T-cell (primary cell): ENCODE measurements around the gene MCU. TPM values are rescaled to one million over a fixed set of nuclear protein-coding genes. Genes with fewer than 3 reads are reported as not detected.
"Not testable (repeated sequence)": the region's sequence is repeated elsewhere in the genome, so short reads cannot be mapped to it uniquely, and the experiment has no call there.

Experiments
- ATAC-seq, 4 experiments: fragments of 200-7000 bp in 3 of 4; fragments of 150-1000 bp in 1 of 4; cut with Tn5 transposase; replicated peaks in 1 of 4; 1 replicate in 3 of 4; 2 replicates in 1 of 4; pipeline ENCODE4 v1.10.0; 2021; ENCODE audit warnings: moderate library complexity in 3 of 4, mild to moderate bottlenecking in 2 of 4, moderate number of reproducible peaks in 1 of 4
- CTCF ChIA-PET, 2 donors: fragments of 300-600 bp; sonication (Branson Sonifier 250); formaldehyde crosslinking; loops; one replicate each; lab custom pipeline; 2022; ENCODE audit warnings: antibody characterized with exemption in 2 of 2; lab: Charles Lee
- POLR2A ChIA-PET, 2 donors: fragments of 300-600 bp; sonication (Branson Sonifier 250); formaldehyde crosslinking; loops; one replicate each; lab custom pipeline; 2022; ENCODE audit warnings: antibody characterized with exemption in 2 of 2; lab: Charles Lee
- DNase-seq, 35 experiments: peaks; one replicate each; pipeline versions ENCODE4 v3.0.0 to v3.0.0-alpha.2; 2013 to 2023
- H3K27ac ChIP-seq: one replicate; pipeline ENCODE4 v1.5.1; 2013; ENCODE audit warnings: low read length
- H3K27me3 ChIP-seq, 2 experiments: replicated peaks in 1 of 2; 1 replicate in 1 of 2; 2 replicates in 1 of 2; pipeline versions ENCODE4 v1.6.1 to v1.7.0; 2013; ENCODE audit warnings: low read length in 1 of 2, mixed read lengths in 1 of 2; ENCODE audit not compliant: control insufficient read depth in 2 of 2, insufficient read depth in 2 of 2; ENCODE audit errors: extremely low read depth in 1 of 2
- H3K36me3 ChIP-seq, 2 donors: 1 replicate in 1 of 2; 2 replicates in 1 of 2; pipeline versions ENCODE4 v1.6.1 to v1.7.0; 2013; ENCODE audit warnings: low read length in 1 of 2; ENCODE audit not compliant: control insufficient read depth in 2 of 2, insufficient read depth in 1 of 2; ENCODE audit errors: extremely low read depth in 1 of 2
- H3K4me1 ChIP-seq, 2 experiments: 1 replicate in 1 of 2; 2 replicates in 1 of 2; pipeline versions ENCODE4 v1.6.1 to v1.7.0; 2013; ENCODE audit warnings: low read length in 2 of 2, mixed read lengths in 1 of 2; ENCODE audit not compliant: insufficient read depth in 2 of 2, control insufficient read depth in 1 of 2; ENCODE audit errors: extremely low read depth in 1 of 2
- H3K4me3 ChIP-seq, 2 donors: 1 replicate in 1 of 2; 2 replicates in 1 of 2; pipeline versions ENCODE4 v1.5.1 to v1.7.0; 2013; ENCODE audit warnings: mild to moderate bottlenecking in 2 of 2, low read length in 1 of 2, moderate library complexity in 1 of 2; ENCODE audit not compliant: control insufficient read depth in 1 of 2; ENCODE audit errors: extremely low read depth in 1 of 2
- H3K9me3 ChIP-seq: 2 replicates; pipeline ENCODE4 v1.7.0; 2013
- H3K27ac Mint-ChIP-seq, 2 donors: one replicate each; pipeline ENCODE4 v1.8.0; 2020 to 2021; ENCODE audit warnings: mild to moderate bottlenecking in 2 of 2, mixed read lengths in 2 of 2
- H3K27me3 Mint-ChIP-seq, 2 donors: one replicate each; pipeline ENCODE4 v1.8.0; 2021 to 2022; ENCODE audit warnings: mixed read lengths in 2 of 2
- H3K36me3 Mint-ChIP-seq: one replicate; pipeline ENCODE4 v1.8.0; 2021; ENCODE audit warnings: mixed read lengths
- H3K4me1 Mint-ChIP-seq, 3 donors: one replicate each; pipeline ENCODE4 v1.8.0; 2020 to 2022; ENCODE audit warnings: mixed read lengths in 3 of 3, mild to moderate bottlenecking in 1 of 3
- H3K4me3 Mint-ChIP-seq, 3 donors: one replicate each; pipeline ENCODE4 v1.8.0; 2020 to 2022; ENCODE audit warnings: mild to moderate bottlenecking in 3 of 3, mixed read lengths in 3 of 3, moderate library complexity in 3 of 3
- H3K9me3 Mint-ChIP-seq, 3 donors: one replicate each; pipeline ENCODE4 v1.8.0; 2020 to 2022; ENCODE audit warnings: mixed read lengths in 3 of 3
- WGBS: methylation state at CpG from one replicate; pipeline ENCODE4 v1.1.5; 2013; ENCODE audit warnings: missing lambda C conversion rate; ENCODE audit not compliant: insufficient coverage; 5-methylcytosine and 5-hydroxymethylcytosine counted together
- total RNA-seq, 35 experiments: library from RNA in 6 of 35; stranded (reverse) in 6 of 35; fragments of 120-200 nt in 1 of 35; gene quantifications; one replicate each; pipeline versions ENCODE4 v1.2.1 to v1.2.4 and lab custom pipeline; 2013 to 2026

The MCU gene
- total RNA-seq, 5 donors from 2014 or later (not counting 1 experiment from before 2014, with no cell fraction given) = 10.1 to 13.6 (median 11.6) TPM

GRCh38 chr10:72663971-72664370 is 28.0 kb upstream of the MCU start:
- ChIA-PET POLR2A (no interaction called here), CTCF (no interaction called here)
- Mint-ChIP-seq H3K36me3 (no peaks in the 10 kb centered on the region), H3K4me3 (no peak overlapping the region), H3K4me1 (no peaks in the 10 kb centered on the region), H3K27me3 (peaks cover 0 to 3% of the 10 kb centered on the region in 2 donors), H3K9me3 (no peaks in the 10 kb centered on the region), H3K27ac (no peak overlapping the region)
- Histone ChIP-seq H3K4me1 (no peaks in the 10 kb centered on the region), H3K27ac (no peak overlapping the region), H3K4me3 (no peak overlapping the region), H3K36me3 (no peaks in the 10 kb centered on the region), H3K9me3 (no peaks in the 10 kb centered on the region), H3K27me3 (no peaks in the 10 kb centered on the region)
- DNase-seq (no peak), ATAC-seq (no peak)

- no CpG with 5 or more reads among the region's 4 CpGs for WGBS
- no peaks in the 10 kb centered on the region for H3K36me3 ChIP-seq
- Mint-ChIP-seq H3K27me3 (peaks cover 0 to 3% of the 10 kb centered on the region in 2 donors), H3K4me3 (no peak overlapping the region), H3K36me3 (no peaks in the 10 kb centered on the region), H3K4me1 (no peaks in the 10 kb centered on the region), H3K9me3 (no peaks in the 10 kb centered on the region), H3K27ac (no peak overlapping the region)
- H3K9me3 ChIP-seq = no peaks in the 10 kb centered on the region
- no peaks in the 10 kb centered on the region for H3K4me1 ChIP-seq
- DNase-seq = no peak
- POLR2A ChIA-PET = no interaction called here
- CTCF ChIA-PET = no interaction called here
- H3K4me3 ChIP-seq = no peak overlapping the region
- H3K27me3 ChIP-seq = no peaks in the 10 kb centered on the region
- H3K27ac ChIP-seq = no peak overlapping the region
- no peak for ATAC-seq
Measured at GRCh38 chr10:72665925-72666324, 26.0 kb upstream of the MCU start.

- Histone ChIP-seq H3K36me3 (no peaks in the 10 kb centered on the region), H3K9me3 (no peaks in the 10 kb centered on the region), H3K4me1 (no peaks in the 10 kb centered on the region), H3K4me3 (no peak overlapping the region), H3K27ac (no peak overlapping the region), H3K27me3 (no peaks in the 10 kb centered on the region)
- Mint-ChIP-seq H3K27me3 (peaks cover 0 to 3% of the 10 kb centered on the region in 2 donors), H3K9me3 (no peaks in the 10 kb centered on the region), H3K4me1 (no peaks in the 10 kb centered on the region), H3K36me3 (no peaks in the 10 kb centered on the region), H3K4me3 (no peak overlapping the region), H3K27ac (no peak overlapping the region)
- ATAC-seq (no peak), DNase-seq (no peak)
- POLR2A ChIA-PET = no interaction called here
- WGBS = no CpG with 5 or more reads among the region's 3 CpGs
- CTCF ChIA-PET = no interaction called here
Measured at GRCh38 chr10:72667207-72667864, 24.6 kb upstream of the MCU start.

GRCh38 chr10:72673280-72673679 is 18.7 kb upstream of the MCU start:
- Histone ChIP-seq H3K27me3 (no peaks in the 10 kb centered on the region), H3K4me3 (no peak overlapping the region), H3K36me3 (no peaks in the 10 kb centered on the region), H3K9me3 (no peaks in the 10 kb centered on the region), H3K4me1 (no peaks in the 10 kb centered on the region), H3K27ac (no peak overlapping the region)
- Mint-ChIP-seq H3K4me3 (no peak overlapping the region), H3K27ac (no peak overlapping the region), H3K9me3 (no peaks in the 10 kb centered on the region), H3K4me1 (peaks cover 0 to 4% (median 4%) of the 10 kb centered on the region in 3 donors), H3K36me3 (no peaks in the 10 kb centered on the region), H3K27me3 (peaks cover 0 to 1% of the 10 kb centered on the region in 2 donors)
- DNase-seq (no peak), ATAC-seq (no peak)
- ChIA-PET CTCF (interaction anchor here in 1 of 2 donors (0.6 kb wide), 1 partner anchor 450 kb away, joined by 6 read pairs; no protein-coding TSS in a partner anchor), POLR2A (interaction anchor here in 1 of 2 donors (0.6 to 0.7 kb wide), 2 partner anchors 49 to 299 kb away, joined by 4 read pairs; no protein-coding TSS in a partner anchor)
- no CpG with 5 or more reads among the region's 1 CpG for whole genome bisulfite sequencing

GRCh38 chr10:72674174-72674573 is 17.8 kb upstream of the MCU start:
- H3K4me1 ChIP-seq, H3K27ac ChIP-seq, H3K4me1 Mint-ChIP-seq, ATAC-seq, H3K9me3 Mint-ChIP-seq, H3K36me3 ChIP-seq, H3K36me3 Mint-ChIP-seq, H3K27me3 ChIP-seq, H3K9me3 ChIP-seq, H3K4me3 ChIP-seq, DNase-seq, H3K27me3 Mint-ChIP-seq, H3K27ac Mint-ChIP-seq, CTCF ChIA-PET, H3K4me3 Mint-ChIP-seq: not testable (repeated sequence)
- POLR2A ChIA-PET = interaction anchor here in 1 of 2 donors (0.7 kb wide), 1 partner anchor 300 kb away, joined by 4 read pairs; no protein-coding TSS in a partner anchor
- WGBS = no CpG with 5 or more reads among the region's 5 CpGs

GRCh38 chr10:72679838-72680241 is 12.1 kb upstream of the MCU start:
- Histone ChIP-seq H3K9me3 (no peaks in the 10 kb centered on the region), H3K4me1 (no peaks in the 10 kb centered on the region), H3K4me3 (no peak overlapping the region), H3K27me3 (no peaks in the 10 kb centered on the region), H3K27ac (no peak overlapping the region), H3K36me3 (no peaks in the 10 kb centered on the region)
- DNase-seq = no peak
- ATAC-seq = no peak
- no peaks in the 10 kb centered on the region for H3K27me3 Mint-ChIP-seq
- H3K27ac Mint-ChIP-seq = no peak overlapping the region
- H3K9me3 Mint-ChIP-seq = no peaks in the 10 kb centered on the region
- WGBS = 80% methylated on average over 2 of the region's 4 CpGs
- ChIA-PET POLR2A (interaction anchor here in 1 of 2 donors (0.7 kb wide), 1 partner anchor 18 kb away, joined by 4 read pairs; no protein-coding TSS in a partner anchor), CTCF (interaction anchor here (0.6 to 0.7 kb wide), 2 partner anchors 177 to 341 kb away, joined by 3 read pairs; no protein-coding TSS in a partner anchor)
- H3K4me3 Mint-ChIP-seq = no peak overlapping the region
- H3K4me1 Mint-ChIP-seq = peaks cover 0 to 4% (median 4%) of the 10 kb centered on the region in 3 donors
- no peaks in the 10 kb centered on the region for H3K36me3 Mint-ChIP-seq
